CD4-positive, alpha-beta T cell treated with Interleukin-17A for 4 hours (primary cell): ENCODE results near the gene MAN1A2.
"Not testable (repeated sequence)": the region's sequence is repeated elsewhere in the genome, so short reads cannot be mapped to it uniquely, and the experiment has no call there.

Experiments
- DNase-seq: peaks from one replicate; pipeline ENCODE4 v3.0.0-alpha.2; 2020; ENCODE audit warnings: mixed read lengths

The MAN1A2 gene

GRCh38 chr1:117403597-117403996, 36.3 kb downstream of the MAN1A2 start:
- DNase-seq, result no peak

- no peak for DNase-seq
These were observed 37.8 kb downstream of the MAN1A2 start for GRCh38 chr1:117405042-117405441.

GRCh38 chr1:117412472-117412871, 45.2 kb downstream of the MAN1A2 start:
- no peak for DNase-seq

- no peak for DNase-seq
These were observed 46.2 kb downstream of the MAN1A2 start for GRCh38 chr1:117413412-117413811.

- DNase-seq, result no peak
These were observed 47.7 kb downstream of the MAN1A2 start for GRCh38 chr1:117414943-117415342.

GRCh38 chr1:117416004-117416403, 48.8 kb downstream of the MAN1A2 start:
- DNase-seq, result no peak

GRCh38 chr1:117416546-117417125, 49.4 kb downstream of the MAN1A2 start:
- DNase-seq, result no peak

- DNase-seq, result no peak
These were observed 57.9 kb downstream of the MAN1A2 start for GRCh38 chr1:117425050-117425734.

- no peak for DNase-seq
These were observed 60.0 kb downstream of the MAN1A2 start for GRCh38 chr1:117427297-117427696.

- DNase-seq, result no peak
These were observed 66.7 kb downstream of the MAN1A2 start for GRCh38 chr1:117433943-117434342.

GRCh38 chr1:117436513-117436912, 69.3 kb downstream of the MAN1A2 start:
- no peak for DNase-seq

GRCh38 chr1:117447661-117448060, 80.4 kb downstream of the MAN1A2 start:
- DNase-seq, result no peak

- no peak for DNase-seq
These were observed 85.0 kb downstream of the MAN1A2 start for GRCh38 chr1:117452216-117452615.

GRCh38 chr1:117453958-117454357, 86.7 kb downstream of the MAN1A2 start:
- DNase-seq, result no peak

- DNase-seq, result not testable (repeated sequence)
These were observed 91.2 kb downstream of the MAN1A2 start for GRCh38 chr1:117458410-117458809.

GRCh38 chr1:117466761-117467160, 99.5 kb downstream of the MAN1A2 start:
- DNase-seq, result no peak

- no peak for DNase-seq
These were observed 100.1 kb downstream of the MAN1A2 start for GRCh38 chr1:117467336-117467735.

- no peak for DNase-seq
These were observed 105.8 kb downstream of the MAN1A2 start for GRCh38 chr1:117473063-117473462.

GRCh38 chr1:117475495-117475894, 108.2 kb downstream of the MAN1A2 start:
- DNase-seq, result not testable (repeated sequence)

GRCh38 chr1:117479086-117479485, 111.8 kb downstream of the MAN1A2 start:
- DNase-seq, result no peak

GRCh38 chr1:117481410-117481809, 114.2 kb downstream of the MAN1A2 start:
- no peak for DNase-seq

GRCh38 chr1:117493906-117494305, 126.7 kb downstream of the MAN1A2 start:
- DNase-seq, result no peak

GRCh38 chr1:117495068-117495467, 127.8 kb downstream of the MAN1A2 start:
- no peak for DNase-seq

GRCh38 chr1:117499071-117499470, 131.8 kb downstream of the MAN1A2 start:
- no peak for DNase-seq

GRCh38 chr1:117500584-117500983, 133.3 kb downstream of the MAN1A2 start:
- DNase-seq, result no peak
